HCT116 (cell line): Measurements from ENCODE around the gene SLC15A3. TPM values are rescaled to one million over a fixed set of nuclear protein-coding genes. Genes with fewer than 3 reads are reported as not detected.
A peak's percentile ranks its signal among the peaks of the same experiment; 100 is the strongest.

Experiments used
- ATAC-seq: fragments of 200-7000 bp; cut with Tn5 transposase; 2 replicates; pipeline ENCODE4 v1.9.1; 2020; ENCODE audit warnings: mild to moderate bottlenecking, moderate library complexity
- BruUV-seq: library from RNA; stranded (reverse); fragments of 400-500 nt; replicated peaks from 2 replicates; lab custom pipeline; 2021; lab: Mats Ljungman, UMichigan
- CTCF ChIA-PET: fragments of 300-600 bp; sonication (Branson Sonifier 250); formaldehyde crosslinking; loops from one replicate; lab custom pipeline; 2021; ENCODE audit warnings: antibody characterized with exemption; lab: Charles Lee
- POLR2A ChIA-PET: fragments of 300-600, 350-600 bp; sonication (Branson Sonifier 250); formaldehyde crosslinking; loops from one replicate; lab custom pipeline; 2021; ENCODE audit warnings: antibody characterized with exemption; lab: Charles Lee
- RAD21 ChIA-PET, 2 experiments: fragments of 300-600 bp; sonication (Branson Sonifier 250); formaldehyde crosslinking; loops; one replicate each; lab custom pipeline; 2023; ENCODE audit warnings: low total read pairs in 2 of 2; ENCODE audit not compliant: uncharacterized antibody in 2 of 2, unreplicated experiment in 2 of 2, low non-redundant PET in 1 of 2; lab: Charles Lee
- DNase-seq: peaks from one replicate; pipeline ENCODE4 v3.0.0-alpha.2; 2010; ENCODE audit warnings: low read depth, low spot score
- H2AFZ ChIP-seq: fragments of 200-600 bp; shearing (Covaris generic), sonication (generic); 2 replicates; pipeline ENCODE4 v1.6.1; 2017; ENCODE audit warnings: low read depth, mixed run types, mixed read lengths, antibody characterized with exemption, low read length; ENCODE audit not compliant: poor library complexity, severe bottlenecking
- H3K27ac ChIP-seq: 2 replicates; pipeline ENCODE4 v1.5.1; 2012; ENCODE audit warnings: low read depth, low read length
- H3K27me3 ChIP-seq: fragments of 200-600 bp; sonication (generic); 2 replicates; pipeline ENCODE4 v1.6.1; 2016; ENCODE audit warnings: mixed run types, low read length, mixed read lengths; ENCODE audit not compliant: insufficient read depth
- H3K36me3 ChIP-seq, 2 experiments: fragments of 200-500 bp in 1 of 2; fragments of 200-600 bp in 1 of 2; sonication (Bioruptor generic) in 1 of 2; sonication (generic) in 1 of 2; 2 replicates each; pipeline versions ENCODE4 v1.5.1 to v1.6.1; 2014 to 2016; ENCODE audit warnings: low read length in 2 of 2, inconsistent platforms in 1 of 2, mixed read lengths in 1 of 2, mixed run types in 1 of 2; ENCODE audit not compliant: insufficient read depth in 2 of 2, control insufficient read depth in 1 of 2
- H3K4me1 ChIP-seq, 2 experiments: fragments of 200-600 bp in 1 of 2; sonication (generic) in 1 of 2; 2 replicates each; pipeline versions ENCODE4 v1.5.1 to v1.6.1; 2012 to 2017; ENCODE audit warnings: low read length in 2 of 2, inconsistent platforms in 1 of 2, mild to moderate bottlenecking in 1 of 2, mixed read lengths in 1 of 2, mixed run types in 1 of 2, moderate library complexity in 1 of 2; ENCODE audit not compliant: insufficient read depth in 2 of 2, control insufficient read depth in 1 of 2
- H3K4me2 ChIP-seq: fragments of 200-600 bp; sonication (generic); 2 replicates; pipeline ENCODE4 v1.6.1; 2017; ENCODE audit warnings: mixed run types, low read length, mixed read lengths
- H3K4me3 ChIP-seq, 2 experiments: fragments of 200-600 bp in 1 of 2; sonication (generic) in 1 of 2; replicated peaks in 1 of 2; 2 replicates each; pipeline ENCODE4 v1.5.1; 2011 to 2016; ENCODE audit warnings: low read length in 2 of 2, control low read depth in 1 of 2, low read depth in 1 of 2, mild to moderate bottlenecking in 1 of 2, mixed read lengths in 1 of 2, mixed run types in 1 of 2
- H3K79me2 ChIP-seq: fragments of 200-600 bp; sonication (generic); 2 replicates; pipeline ENCODE4 v1.6.1; 2017; ENCODE audit warnings: mild to moderate bottlenecking, mixed run types, low read length, moderate library complexity, mixed read lengths; ENCODE audit not compliant: insufficient read depth
- H3K9ac ChIP-seq: fragments of 200-600 bp; sonication (generic); 2 replicates; pipeline ENCODE4 v1.6.1; 2016; ENCODE audit warnings: low read length, mixed read lengths
- H3K9me2 ChIP-seq: fragments of 200-600 bp; sonication (generic), shearing (Covaris generic); 2 replicates; pipeline ENCODE4 v1.6.1; 2017; ENCODE audit warnings: mixed run types, mild to moderate bottlenecking, moderate library complexity; ENCODE audit not compliant: insufficient read depth
- H3K9me3 ChIP-seq, 2 experiments: fragments of 200-500 bp in 1 of 2; fragments of 200-600 bp in 1 of 2; sonication (Bioruptor generic) in 1 of 2; sonication (generic) in 1 of 2; 2 replicates each; pipeline ENCODE4 v1.6.1; 2014 to 2017; ENCODE audit warnings: low read length in 2 of 2, mixed read lengths in 2 of 2, inconsistent platforms in 1 of 2, low read depth in 1 of 2, mild to moderate bottlenecking in 1 of 2, mixed run types in 1 of 2, moderate library complexity in 1 of 2; ENCODE audit not compliant: control insufficient read depth in 1 of 2, insufficient read depth in 1 of 2
- H4K20me1 ChIP-seq: fragments of 200-600 bp; sonication (generic), shearing (Covaris generic); 2 replicates; pipeline ENCODE4 v1.6.1; 2017; ENCODE audit warnings: mixed run types, mild to moderate bottlenecking, moderate library complexity; ENCODE audit not compliant: insufficient read depth
- ATF3 ChIP-seq: IDR thresholded peaks from 2 replicates; pipeline ENCODE4 v1.6.1; 2012
- CEBPB ChIP-seq: IDR thresholded peaks from 2 replicates; pipeline ENCODE4 v1.6.1; 2012; ENCODE audit warnings: low read depth
- EGR1 ChIP-seq: IDR thresholded peaks from 2 replicates; pipeline ENCODE4 v1.6.1; 2012; ENCODE audit warnings: low read depth
- ELF1 ChIP-seq: IDR thresholded peaks from 2 replicates; pipeline ENCODE4 v1.6.1; 2012; ENCODE audit warnings: low read depth, borderline replicate concordance
- EZH2 ChIP-seq: fragments of 200-600 bp; sonication (generic); IDR thresholded peaks from 2 replicates; pipeline ENCODE4 v1.6.1; 2017; ENCODE audit warnings: antibody characterized with exemption, mixed run types
- FOSL1 ChIP-seq: IDR thresholded peaks from 2 replicates; pipeline ENCODE4 v1.6.1; 2012; ENCODE audit warnings: low read depth
- JUND ChIP-seq: IDR thresholded peaks from 2 replicates; pipeline ENCODE4 v1.6.1; 2012
- POLR2AphosphoS5 ChIP-seq: IDR thresholded peaks from 2 replicates; pipeline ENCODE4 v1.6.1; 2011; ENCODE audit warnings: mild to moderate bottlenecking, low read depth, low read length, moderate library complexity
- RAD21 ChIP-seq: IDR thresholded peaks from 2 replicates; pipeline ENCODE4 v1.6.1; 2012; ENCODE audit warnings: low read depth, mild to moderate bottlenecking
- SP1 ChIP-seq: IDR thresholded peaks from 2 replicates; pipeline ENCODE4 v1.6.1; 2012; ENCODE audit warnings: low read depth
- SRF ChIP-seq: IDR thresholded peaks from 2 replicates; pipeline ENCODE4 v1.6.1; 2012; ENCODE audit warnings: low read depth
- TCF7L2 ChIP-seq: IDR thresholded peaks from 2 replicates; pipeline ENCODE4 v1.7.0; 2011; ENCODE audit warnings: borderline replicate concordance, inconsistent platforms; ENCODE audit not compliant: insufficient read depth, insufficient read length; ENCODE audit errors: extremely low read depth
- YY1 ChIP-seq: IDR thresholded peaks from 2 replicates; pipeline ENCODE4 v1.6.1; 2011; ENCODE audit warnings: low read length, low read depth, moderate library complexity, mild to moderate bottlenecking; ENCODE audit not compliant: insufficient replicate concordance; ENCODE audit errors: extremely low read depth
- ZBTB33 ChIP-seq: IDR thresholded peaks from 2 replicates; pipeline ENCODE4 v1.6.1; 2011; ENCODE audit warnings: mild to moderate bottlenecking, low read length, moderate library complexity; ENCODE audit not compliant: insufficient replicate concordance; ENCODE audit errors: extremely low read depth
- ZFX ChIP-seq: fragments of 450-650 bp; IDR thresholded peaks from 2 replicates; pipeline ENCODE4 v1.6.1; 2017
- ZNF274 ChIP-seq: fragments of 200-500 bp; sonication (Bioruptor generic); IDR thresholded peaks from 2 replicates; pipeline ENCODE4 v1.6.1; 2014; ENCODE audit warnings: mild to moderate bottlenecking, low read depth, low read length, inconsistent platforms
- intact Hi-C: fragments of 100-400 bp; cut with micrococcal nuclease; formaldehyde crosslinking; loops from 2 replicates; pipeline ENCODE4 v1.10.0; 2022
- total RNA-seq: library from RNA; stranded (reverse); gene quantifications from one replicate; pipeline ENCODE4 v1.2.1, GENCODE V29; 2021; ENCODE audit not compliant: unreplicated experiment

SLC15A3 gene
- total RNA-seq, 1 experiment from 2014 or later = not detected

DNA sequence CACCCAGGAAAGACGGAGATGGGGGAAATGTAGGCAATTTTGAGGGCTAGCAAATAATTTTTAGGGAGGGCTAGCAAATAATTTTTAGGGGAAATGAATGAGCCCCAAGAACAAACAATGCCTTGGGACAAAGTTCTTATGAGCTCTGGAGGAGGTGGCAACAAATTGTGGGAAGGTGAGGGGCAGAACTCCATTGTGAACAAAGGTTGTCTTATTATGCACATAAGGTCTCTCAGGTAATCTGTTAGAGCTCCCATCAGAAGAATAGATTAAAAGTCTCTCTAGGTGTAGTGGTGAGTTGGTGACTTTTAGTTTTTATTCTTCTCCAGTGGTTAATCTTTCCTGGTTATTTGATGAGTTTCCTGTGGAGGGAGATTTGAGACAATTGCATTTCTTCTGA, 43.2 kb downstream of the SLC15A3 start:
- peaks cover 0 to 1% of the 10 kb centered on the region in 2 experiments; a peak in 1 of 4 replicates for H3K36me3 ChIP-seq
- ChIA-PET POLR2A (no interaction called here), CTCF (no interaction called here), RAD21 (no interaction called here)
- no peak for DNase-seq
- no peaks in the 10 kb centered on the region for H3K27me3 ChIP-seq
- H3K9ac ChIP-seq = no peak overlapping the region
- no peaks in the 10 kb centered on the region for H3K9me3 ChIP-seq
- H3K4me3 ChIP-seq = no peak overlapping the region
- intact Hi-C loops = no loop called here
- no TSS peak for BruUV-seq
- H4K20me1 ChIP-seq = no peaks in the 10 kb centered on the region
- peaks cover 16 to 29% of the 10 kb centered on the region in 2 experiments for H3K4me1 ChIP-seq
- no peaks in the 10 kb centered on the region for H3K9me2 ChIP-seq
- H2AFZ ChIP-seq = no peak overlapping the region
- TF ChIP-seq TCF7L2 = no peak
- no peak for TF ChIP-seq SRF
- TF ChIP-seq SP1 = no peak
- no peak overlapping the region for H3K4me2 ChIP-seq
- peaks cover 26% of the 10 kb centered on the region for H3K79me2 ChIP-seq
- no peak for ATAC-seq
- no peak overlapping the region for H3K27ac ChIP-seq

DNA sequence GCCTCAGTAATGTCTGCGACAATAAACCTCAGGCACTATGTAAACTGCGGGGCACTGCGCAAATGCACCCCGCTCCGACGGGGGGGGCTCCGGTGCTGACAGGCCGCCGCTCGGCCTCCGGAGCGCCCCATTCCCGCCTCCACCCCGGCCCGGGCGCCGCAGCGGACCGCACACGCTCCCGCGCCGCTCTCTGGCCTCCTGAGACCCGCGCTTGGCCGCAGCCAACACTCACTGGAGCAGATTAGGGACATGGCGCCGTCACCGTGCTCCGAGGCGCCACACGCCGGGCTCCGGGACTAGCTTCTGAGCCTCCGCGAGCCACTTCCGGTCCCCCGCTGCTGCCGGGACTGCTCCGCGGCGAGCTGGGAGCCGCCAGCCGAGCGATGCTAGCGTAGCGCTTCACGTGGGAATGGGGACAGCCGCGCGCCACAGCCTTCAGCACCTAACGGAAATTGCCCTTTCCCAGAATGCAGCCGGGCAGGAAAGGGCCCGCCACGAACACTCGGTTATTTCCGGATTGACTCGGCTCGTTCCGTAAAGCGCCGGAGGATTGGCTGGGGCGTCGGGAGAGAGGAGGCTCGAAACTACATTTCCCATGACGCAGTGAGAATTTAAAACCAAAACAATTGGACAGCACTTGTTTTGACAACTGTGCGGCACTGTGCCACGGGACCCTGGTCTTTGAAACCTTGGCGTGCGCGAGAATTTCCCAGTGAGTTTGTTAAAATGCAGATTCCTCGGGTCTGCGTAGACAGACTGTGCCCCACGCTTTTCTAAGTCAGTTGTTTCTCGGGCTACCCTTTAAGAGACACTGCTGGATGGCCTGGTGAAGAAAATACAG, 45.6 kb downstream of the SLC15A3 start, which contains the start of gene PRPF19:
PRPF19 (minus strand) TSS at position 454 of the 841 bp plus-strand sequence; CDS start at position 251, 203 bp downstream.
- intact Hi-C loops = no loop called here
- peak; percentile 91 for DNase-seq
- BruUV-seq = no TSS peak
- POLR2A ChIA-PET = interaction anchor here (1.3 kb wide), 1 partner anchor 19 kb away, joined by 4 read pairs; no protein-coding TSS in a partner anchor
- peaks cover 13 to 24% of the 10 kb centered on the region in 2 experiments; a peak in 3 of 4 replicates for H3K36me3 ChIP-seq
- RAD21 ChIA-PET = interaction anchor here in 1 of 2 experiments (0.7 kb wide), 1 partner anchor 552 kb away, joined by 3 read pairs; no protein-coding TSS in a partner anchor
- ATAC-seq = peak; percentile 97
- H4K20me1 ChIP-seq = no peaks in the 10 kb centered on the region; the same call in 1 of the 2 replicates
- no peaks in the 10 kb centered on the region for H3K9me2 ChIP-seq
- H3K4me1 ChIP-seq = peaks cover 10 to 19% of the 10 kb centered on the region in 2 experiments
- no peaks in the 10 kb centered on the region for H3K27me3 ChIP-seq
- peak within 1 kb of the TSS; percentile 87 for H3K4me2 ChIP-seq
- H3K79me2 ChIP-seq = peaks cover 48% of the 10 kb centered on the region
- CTCF ChIA-PET = no interaction called here
- peak within 1 kb of the TSS; percentile 84 to 92 for H3K4me3 ChIP-seq
- H2AFZ ChIP-seq = peak within 1 kb of the TSS; percentile 58
- H3K9ac ChIP-seq = peak within 1 kb of the TSS; percentile 98
- no peaks in the 10 kb centered on the region for H3K9me3 ChIP-seq
- H3K27ac ChIP-seq = peak within 1 kb of the TSS; percentile 90
- TF ChIP-seq FOSL1 (no peak), POLR2AphosphoS5 (peak; percentile 86), EGR1 (no peak), RAD21 (no peak), ZBTB33 (peak; percentile 70), ZFX (peak; percentile 37; the same call in 1 of the 2 replicates), EZH2 (no peak), ELF1 (peak; percentile 71; the same call in 1 of the 2 replicates), ZNF274 (no peak), JUND (no peak), ATF3 (no peak), SRF (no peak; the same call in 1 of the 2 replicates), CEBPB (no peak), SP1 (no peak), YY1 (peak; percentile 38), TCF7L2 (peak; percentile 29)
